Measurements from ENCODE around the gene OSMR. TPM values are rescaled to one million over a fixed set of nuclear protein-coding genes. Genes with fewer than 3 reads are reported as not detected.
"Not testable (repeated sequence)": the region's sequence is repeated elsewhere in the genome, so short reads cannot be mapped to it uniquely, and the experiment has no call there.

The OSMR gene
- total RNA-seq, 1 experiment from 2014 or later = 79.4 TPM

DNA sequence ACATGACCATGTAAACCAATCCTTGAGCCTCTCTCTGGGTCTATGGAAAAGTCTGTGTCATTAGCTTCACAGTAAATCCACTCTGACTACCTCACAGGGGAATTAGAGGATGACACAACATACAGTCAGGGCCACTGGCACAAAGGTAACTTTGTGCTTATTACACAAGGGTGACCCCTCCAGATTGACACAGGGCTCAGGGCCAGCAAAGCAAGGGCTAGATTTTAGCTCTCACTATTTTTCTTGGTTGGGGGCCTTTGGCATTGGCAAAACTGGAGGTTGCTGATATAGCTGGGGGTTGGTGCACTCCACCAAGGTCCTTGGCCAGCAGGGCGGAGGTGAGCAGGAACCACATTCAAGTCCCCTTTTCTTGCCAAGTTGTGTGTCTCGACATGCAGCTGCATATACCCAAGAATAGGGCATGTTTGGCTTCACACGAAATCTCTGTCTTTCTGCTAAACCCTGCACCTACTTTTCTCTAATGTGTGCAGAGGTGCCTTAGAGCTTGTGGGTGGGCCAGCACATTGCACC, 15.2 kb upstream of the OSMR start:
- no peak for DNase-seq (ENCODE audit: extremely low read depth, low read depth)

DNA sequence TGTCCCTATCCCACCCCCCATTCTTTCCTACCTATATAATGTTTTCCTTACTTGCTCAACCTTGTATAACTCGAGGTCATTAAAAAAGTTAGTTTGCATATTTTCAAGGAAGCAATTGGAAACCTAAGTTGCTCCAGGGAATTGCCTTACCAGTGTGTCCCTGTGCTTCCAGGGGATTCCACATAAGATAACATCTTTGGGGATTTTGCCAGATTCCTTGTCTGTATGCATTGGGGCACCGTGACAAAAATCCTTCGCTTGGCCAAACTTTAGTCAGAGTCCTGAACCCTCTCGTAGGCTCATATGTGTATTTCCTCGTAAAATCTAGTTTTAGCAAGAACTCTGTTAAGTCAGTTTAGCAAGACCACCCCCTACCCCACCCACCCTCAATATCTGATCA, 14.7 kb upstream of the OSMR start:
- no peak for DNase-seq (ENCODE audit: extremely low read depth, low read depth)

DNA sequence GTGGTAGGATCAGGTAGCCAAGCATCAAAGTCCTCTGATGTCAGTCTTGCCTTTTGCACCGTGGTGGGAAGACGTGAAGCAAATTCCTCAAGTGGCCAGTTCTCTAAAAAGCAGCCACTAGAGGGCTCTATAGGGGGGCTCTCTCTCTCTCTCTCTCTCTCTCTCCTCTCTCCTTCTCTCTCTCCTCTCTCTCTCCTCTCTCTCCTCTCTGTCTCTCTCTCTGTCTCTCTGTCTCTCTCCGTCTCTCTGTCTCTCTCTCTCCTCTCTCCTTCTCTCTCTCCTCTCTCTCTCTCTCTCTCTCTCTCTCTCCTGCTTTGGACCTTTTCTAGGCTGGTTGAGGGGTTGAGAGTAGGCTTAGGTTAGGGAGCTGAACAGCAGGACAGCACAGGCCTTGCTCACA, 13.9 kb upstream of the OSMR start:
- no peak for DNase-seq (ENCODE audit: extremely low read depth, low read depth)

DNA sequence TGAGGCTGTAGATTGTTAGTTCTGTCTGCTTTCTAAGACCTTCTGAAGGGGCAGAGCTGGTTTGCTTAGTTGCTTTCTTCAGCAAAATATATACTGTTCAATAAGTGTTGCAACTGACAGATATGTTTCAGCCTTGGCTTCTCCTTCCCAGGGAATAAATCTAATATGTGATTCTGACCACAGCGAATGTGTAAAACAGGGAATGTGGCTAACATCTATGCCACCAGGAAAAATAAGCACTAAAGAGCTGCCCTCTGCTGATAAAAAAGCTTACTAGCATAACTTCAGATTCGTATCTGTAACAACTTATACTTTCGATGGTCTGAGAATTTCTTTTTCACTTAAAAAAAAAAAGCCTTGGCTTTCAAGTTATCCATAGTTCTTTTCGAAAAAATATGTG, 13.0 kb upstream of the OSMR start:
- DNase-seq (ENCODE audit: extremely low read depth, low read depth) = no peak

DNA sequence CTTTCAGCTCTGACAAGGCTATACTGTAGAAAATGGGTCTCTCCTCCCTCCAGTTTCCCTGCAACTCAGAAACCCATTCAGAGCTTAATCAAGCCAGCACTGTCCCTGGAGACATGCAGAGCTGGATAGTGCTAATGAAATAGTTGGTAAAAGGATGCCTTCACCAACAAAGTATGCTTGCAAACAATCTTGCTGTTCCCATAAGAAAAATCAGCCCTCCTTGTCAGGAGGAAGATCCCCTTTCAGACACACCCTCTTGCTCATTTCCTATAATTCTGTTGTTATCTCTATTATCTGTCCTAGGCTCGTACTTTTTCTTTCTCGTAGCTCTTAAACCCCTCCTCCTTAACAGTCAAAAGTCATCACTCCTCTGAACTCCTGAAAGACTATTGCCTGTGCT, 9.9 kb upstream of the OSMR start:
- no peak for DNase-seq (ENCODE audit: extremely low read depth, low read depth)

DNA sequence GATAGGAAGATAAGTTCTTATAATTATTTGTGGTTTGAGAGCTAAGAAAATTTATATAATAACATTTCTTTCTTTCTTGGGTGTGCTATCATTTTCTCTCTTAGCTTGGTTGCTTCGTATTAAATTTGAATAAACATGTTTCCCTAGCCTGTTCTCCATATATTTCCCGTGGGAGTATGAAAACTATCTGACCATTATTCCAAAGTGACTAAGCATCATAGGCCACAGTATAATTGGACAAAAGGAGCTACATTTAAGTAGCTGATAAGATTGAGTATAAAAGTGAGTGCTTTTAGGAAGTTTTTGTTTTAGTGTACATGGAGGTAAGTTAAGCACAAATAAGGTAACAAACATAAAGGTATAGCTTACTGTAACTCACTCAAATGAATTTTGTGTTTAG, 8.4 kb upstream of the OSMR start:
- no peak for DNase-seq (ENCODE audit: extremely low read depth, low read depth)

DNA sequence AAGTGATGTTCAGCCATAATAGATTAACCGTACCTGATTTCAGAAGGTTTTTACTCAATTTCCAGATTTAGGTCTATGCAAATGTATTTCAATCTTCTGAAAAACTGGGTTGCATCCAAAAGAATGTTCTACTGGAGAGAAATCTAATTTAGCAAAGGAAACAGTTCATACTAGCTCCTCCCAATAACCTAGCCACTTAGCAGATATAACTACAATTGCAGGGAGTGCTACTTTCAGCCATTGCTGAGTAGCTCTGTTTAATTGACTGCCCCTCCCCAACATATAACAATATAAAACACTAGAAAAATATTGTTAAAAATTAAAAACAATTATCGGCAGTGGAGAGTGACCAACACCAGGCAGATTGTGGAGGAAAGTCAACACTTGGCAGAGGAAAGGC, 7.9 kb upstream of the OSMR start:
- DNase-seq (ENCODE audit: extremely low read depth, low read depth) = no peak

DNA sequence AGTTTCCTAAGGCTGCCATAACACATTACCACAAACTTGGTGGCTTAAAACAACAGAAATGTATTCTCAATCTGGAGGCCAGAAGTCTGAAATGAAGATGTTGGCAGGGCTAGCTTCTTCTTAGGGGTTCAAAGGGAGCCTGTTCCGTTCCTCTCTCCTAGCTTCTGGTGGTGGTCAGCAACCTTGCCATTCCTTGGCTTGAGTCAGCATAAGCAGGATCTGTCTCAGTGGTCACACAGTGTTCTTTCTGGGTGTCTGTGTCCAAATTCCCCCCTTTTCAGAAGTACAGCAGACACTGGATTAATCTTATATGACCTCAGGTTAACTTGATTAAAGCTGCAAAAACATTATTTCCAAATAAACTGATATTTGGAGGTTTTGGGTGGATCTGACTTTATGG, 2.1 kb upstream of the OSMR start:
- DNase-seq (ENCODE audit: extremely low read depth, low read depth) = no peak

DNA sequence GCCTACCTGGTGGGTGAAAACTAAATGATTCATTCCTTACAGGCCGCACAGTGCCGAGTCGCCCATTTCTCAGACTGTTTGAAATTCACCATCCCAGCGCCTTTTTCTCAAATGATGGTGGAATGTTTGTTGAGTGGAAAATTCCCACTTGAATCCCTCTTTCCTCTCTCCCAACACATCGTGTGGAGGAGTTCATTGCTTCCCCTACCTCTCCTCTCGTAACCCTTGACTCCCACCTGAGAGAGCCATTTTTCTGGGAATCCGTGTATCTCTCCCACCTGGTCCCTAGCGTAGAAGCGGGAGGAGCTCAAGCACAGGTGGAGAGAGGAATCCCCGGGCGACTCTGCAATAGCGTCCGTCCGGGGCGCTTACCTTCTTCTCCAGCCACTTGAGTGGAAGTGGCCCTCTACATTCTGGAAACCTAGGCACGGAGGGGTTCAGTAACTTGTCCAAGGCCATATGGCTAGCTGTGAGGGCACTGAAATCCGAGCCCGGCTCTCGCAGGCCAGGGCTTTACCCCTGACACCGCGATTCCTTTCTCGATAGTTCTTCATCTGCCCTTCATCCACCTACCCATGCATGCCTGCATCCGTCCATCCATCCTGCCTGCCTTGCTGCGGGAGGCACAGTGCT, 683 bp downstream of the OSMR start:
- DNase-seq (ENCODE audit: extremely low read depth, low read depth) = no peak

DNA sequence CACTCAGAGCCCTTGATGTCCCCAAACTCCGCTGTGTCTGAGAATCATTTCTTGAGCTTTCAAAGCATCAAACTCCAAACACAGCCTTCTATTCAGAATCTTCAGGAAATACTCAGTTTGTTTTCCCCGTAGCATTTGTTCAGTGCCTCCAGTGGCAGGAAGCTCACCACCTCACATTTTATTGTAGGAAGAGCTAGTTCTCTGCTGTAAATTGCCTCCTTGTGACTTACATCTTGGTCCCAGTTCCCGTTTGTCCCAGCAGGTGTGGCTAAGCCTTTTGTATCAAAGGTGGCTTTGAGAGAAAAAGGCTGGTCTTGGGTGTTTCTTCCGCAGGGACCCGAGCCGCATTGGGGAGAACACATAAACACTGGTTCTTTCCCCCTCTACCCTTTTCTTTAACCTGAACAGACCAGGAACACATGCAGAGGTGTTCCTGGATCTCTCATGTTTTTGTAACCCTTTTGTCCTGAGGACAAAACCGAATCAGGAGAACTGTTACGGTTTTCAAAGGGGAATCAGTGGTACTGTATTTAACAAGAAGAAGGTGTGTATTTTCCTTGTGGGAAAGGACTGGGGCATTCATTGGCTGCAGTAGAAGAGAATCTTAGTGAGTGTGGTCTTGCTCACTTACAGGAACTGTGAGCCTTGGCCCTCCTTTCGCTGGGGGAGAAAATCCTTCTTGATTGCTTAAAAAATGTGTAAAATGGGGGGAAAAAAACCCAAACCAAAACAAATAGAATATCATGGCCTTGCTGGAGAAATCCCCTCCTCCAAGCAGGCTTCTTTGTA, 1.9 kb downstream of the OSMR start:
- no peak for DNase-seq (ENCODE audit: extremely low read depth, low read depth)

DNA sequence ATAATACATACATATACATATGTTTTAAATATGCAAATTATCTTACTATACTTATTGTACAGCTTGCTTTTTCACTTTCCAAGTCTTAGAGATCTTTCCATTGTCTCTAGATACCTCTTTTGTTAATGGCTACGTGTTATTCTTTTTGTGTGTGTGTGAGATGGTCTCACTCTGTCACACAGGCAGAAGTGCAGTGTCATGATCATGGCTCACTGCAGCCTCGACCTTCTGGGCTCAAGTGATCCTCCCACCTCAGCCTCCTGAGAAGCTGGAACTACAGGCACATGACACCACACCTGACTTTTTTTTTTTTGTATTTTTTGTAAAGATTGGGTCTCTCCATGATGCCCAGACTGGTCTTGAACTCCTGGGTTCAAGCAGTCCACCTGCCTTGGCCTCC, 2.8 kb downstream of the OSMR start:
- no peak for DNase-seq (ENCODE audit: extremely low read depth, low read depth)

DNA sequence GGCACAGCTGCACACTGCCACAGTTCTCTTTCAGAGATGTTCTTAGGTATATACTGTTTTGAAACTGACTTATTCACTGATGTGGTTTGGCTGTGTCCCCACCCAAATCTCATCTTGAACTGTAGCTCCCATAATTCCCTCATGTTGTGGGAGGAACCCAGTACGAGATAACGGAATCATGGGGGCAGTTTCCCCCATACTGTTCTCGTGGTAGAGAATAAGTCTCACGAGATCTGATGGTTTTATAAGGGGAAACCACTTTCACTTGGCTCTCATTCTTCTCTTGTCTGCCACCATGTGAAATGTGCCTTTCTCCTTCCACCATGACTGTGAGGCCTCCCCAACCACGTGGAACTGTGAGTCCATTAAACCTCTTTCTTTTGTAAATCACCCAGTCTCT, 5.8 kb downstream of the OSMR start:
- DNase-seq (ENCODE audit: extremely low read depth, low read depth) = not testable (repeated sequence)

DNA sequence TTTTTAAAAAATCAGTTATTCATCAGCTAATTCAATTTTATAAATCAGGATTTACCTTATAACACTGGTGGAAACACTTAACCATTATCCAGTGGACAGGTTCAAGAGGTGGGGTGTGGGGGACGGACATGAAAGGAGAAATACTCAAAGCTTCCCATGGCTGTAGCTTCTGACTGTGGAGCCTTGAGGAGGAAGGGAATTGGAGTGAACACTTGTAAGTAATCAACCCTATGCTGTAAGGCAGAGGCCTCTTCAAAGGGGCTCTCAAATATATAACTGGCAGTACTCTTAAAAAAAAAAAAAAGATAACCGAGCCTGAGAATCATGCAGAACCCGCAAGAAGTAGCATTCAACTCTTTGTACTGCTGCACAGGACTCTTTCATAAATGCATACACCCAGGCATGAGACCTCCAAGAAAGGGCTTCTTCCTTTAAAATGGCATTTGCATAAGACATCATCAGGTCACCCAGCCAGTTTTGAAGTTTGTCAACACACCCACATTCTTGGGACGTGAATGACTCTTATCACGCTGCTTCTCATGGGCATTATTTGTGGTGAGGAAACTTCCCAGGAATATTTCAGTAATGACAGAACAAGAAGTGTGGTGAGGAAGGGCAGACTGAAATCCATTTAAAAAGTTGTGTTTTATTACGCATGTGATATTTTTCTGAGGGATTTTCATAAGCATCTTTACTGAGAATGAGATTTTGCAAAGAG, 8.1 kb downstream of the OSMR start:
- DNase-seq (ENCODE audit: extremely low read depth, low read depth) = no peak

DNA sequence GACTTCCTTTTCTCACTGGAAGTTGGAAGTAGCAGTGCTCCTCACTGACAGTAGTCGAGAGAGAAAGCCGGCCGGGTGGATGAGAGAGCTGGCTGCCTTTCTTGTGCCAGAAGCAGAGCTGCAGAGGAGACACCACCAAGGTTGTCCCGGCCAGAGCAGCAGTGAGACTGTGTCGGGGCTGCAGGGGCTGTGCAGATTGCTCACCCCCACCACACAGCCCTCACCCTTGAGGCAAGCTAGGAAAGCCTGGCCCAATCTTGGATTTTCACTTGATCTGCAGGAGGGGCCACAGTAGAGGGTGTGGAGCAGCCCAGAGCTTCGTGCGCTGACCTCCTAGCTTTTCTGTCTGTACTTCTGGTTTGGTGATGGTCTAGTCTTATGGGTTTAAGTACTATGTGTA, 9.1 kb downstream of the OSMR start:
- no peak for DNase-seq (ENCODE audit: extremely low read depth, low read depth)

DNA sequence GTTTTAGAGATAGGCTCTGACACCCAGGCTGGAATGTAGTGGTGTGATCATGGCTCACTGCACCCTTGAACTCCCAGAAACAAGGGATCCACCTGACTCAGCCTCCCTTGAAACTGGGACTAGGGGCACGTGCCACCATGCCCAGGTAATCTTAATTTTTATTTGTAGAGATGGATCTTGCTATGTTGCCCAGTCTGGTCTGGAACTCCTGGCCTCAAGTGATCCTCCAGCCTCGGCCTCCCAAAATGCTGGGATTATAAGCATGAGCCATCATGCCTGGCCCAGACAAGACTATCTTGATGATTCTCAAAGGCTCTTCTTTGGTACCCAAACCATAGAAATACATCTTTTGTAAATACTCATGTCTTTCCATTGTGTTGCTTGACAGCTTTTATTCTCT, 10.8 kb downstream of the OSMR start:
- no peak for DNase-seq (ENCODE audit: extremely low read depth, low read depth)

DNA sequence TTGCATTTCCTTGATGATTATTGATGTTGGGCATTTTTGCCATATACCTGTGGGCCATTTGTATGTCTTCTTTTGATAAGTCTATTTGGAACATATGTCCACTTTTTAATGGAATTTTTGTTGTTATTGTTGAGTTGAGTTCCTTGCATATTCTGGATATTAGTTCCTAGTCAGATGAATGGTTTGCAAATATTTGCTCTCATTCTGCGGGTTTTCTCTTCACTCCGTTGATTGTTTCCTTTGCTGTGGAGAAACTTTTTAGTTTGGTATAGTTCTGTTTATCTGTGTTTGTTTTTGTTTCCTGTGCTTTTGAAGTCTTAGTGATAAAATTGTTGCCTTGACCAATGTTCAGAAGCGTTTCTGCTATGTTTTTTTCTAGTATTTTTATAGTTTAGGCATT, 13.0 kb downstream of the OSMR start:
- no peak for DNase-seq (ENCODE audit: extremely low read depth, low read depth)

DNA sequence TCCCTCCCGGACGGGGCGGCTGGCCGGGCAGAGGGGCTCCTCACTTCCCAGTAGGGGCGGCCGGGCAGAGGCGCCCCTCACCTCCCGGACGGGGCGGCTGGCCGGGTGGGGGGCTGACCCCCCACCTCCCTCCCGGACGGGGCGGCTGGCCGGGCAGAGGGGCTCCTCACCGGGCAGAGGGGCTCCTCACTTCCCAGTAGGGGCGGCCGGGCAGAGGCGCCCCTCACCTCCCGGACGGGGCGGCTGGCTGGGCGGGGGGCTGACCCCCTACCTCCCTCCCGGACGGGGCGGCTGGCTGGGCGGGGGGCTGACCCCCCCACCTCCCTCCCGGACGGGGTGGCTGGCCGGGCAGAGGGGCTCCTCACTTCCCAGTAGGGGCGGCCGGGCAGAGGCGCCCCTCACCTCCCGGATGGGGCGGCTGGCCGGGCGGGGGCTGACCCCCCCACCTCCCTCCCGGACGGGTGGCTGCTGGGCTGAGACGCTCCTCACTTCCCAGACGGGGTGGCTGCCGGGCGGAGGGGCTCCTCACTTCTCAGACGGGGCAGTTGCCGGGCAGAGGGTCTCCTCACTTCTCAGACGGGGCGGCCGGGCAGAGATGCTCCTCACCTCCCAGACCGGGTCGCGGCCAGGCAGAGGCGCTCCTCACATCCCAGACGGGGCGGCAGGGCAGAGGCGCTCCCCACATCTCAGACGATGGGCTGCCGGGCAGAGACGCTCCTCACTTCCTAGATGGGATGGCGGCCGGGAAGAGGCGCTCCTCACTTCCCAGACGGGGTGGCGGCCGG, 16.4 kb downstream of the OSMR start:
- DNase-seq (ENCODE audit: extremely low read depth, low read depth) = not testable (repeated sequence)

DNA sequence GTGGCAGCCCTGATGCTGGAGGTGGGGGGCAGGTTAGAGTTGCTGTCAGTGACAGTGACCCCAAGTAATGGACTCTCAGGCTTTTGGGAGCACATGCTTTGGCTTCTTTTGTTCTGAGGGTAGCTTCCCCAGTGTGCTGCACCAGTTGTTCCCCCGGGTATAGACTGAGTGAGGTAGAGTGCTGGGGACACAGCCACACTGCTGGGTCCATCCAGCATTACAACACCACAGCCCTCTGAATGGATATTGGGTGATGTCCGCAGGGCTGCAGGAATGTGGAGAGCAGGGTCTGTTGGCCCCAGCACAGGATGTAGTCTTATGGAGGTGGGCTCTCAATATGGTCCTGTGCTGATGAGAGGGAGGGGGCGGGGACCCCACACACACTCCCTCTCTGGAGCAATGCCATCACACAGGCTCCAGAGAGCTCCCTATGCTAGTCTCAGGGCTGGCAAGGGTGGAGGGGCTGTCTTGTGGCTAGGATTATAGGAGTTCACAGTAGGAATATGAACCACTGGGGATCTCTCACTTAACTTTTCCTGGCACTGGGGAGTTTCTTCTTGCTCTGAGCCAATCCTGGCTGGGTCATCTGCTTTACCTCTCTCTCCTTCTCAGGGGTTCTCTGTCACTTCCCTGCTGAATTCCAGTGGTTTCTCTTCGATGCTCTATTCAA, 20.7 kb downstream of the OSMR start:
- DNase-seq (ENCODE audit: extremely low read depth, low read depth) = no peak

DNA sequence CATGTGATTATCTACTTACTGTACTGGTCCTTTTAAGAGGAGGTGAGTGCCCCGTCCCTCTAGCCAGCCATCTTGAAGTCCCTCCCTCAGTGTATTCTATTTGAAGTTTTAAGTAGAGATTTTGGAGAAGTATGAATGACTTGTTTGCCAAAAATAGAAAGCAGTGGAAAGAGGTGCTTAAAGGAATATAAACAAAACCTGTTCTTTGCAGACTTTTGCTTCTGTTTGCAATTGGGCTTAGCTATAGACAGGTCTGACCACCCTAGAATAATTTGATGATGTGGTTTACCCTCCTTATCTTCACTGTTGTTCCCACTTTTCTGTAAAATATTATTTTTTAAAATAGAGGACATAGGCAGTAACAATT, 21.2 kb downstream of the OSMR start:
- no peak for DNase-seq (ENCODE audit: extremely low read depth, low read depth)

DNA sequence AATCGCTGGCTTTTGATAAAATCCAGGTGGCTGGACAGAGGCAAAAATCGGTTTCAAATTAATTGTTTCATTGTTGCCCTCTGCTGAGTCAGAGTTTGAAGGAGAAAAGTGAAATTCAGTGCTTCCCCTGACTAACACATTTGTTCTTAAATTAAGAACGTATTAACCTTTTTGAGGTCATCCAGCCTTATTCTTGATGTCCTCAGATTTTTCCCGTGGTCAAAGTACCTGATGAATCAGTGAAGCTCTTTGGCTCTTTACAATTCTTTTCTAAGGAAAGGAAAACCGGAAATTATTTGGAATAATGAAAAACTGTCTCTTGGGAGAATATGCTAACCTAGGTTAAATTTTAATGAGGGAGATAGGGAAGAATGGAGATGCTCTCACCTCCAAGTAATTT, 21.6 kb downstream of the OSMR start:
- no peak for DNase-seq (ENCODE audit: extremely low read depth, low read depth)
